Pancreas (tissue), 10 donors: ENCODE data around the gene B4GAT1. TPM values are rescaled to one million over a fixed set of nuclear protein-coding genes. Genes with fewer than 3 reads are reported as not detected.
A peak's percentile ranks its signal among the peaks of the same experiment; 100 is the strongest.

Experiments used
- ATAC-seq, 4 donors: fragments of 200-7000 bp; cut with Tn5 transposase; one replicate each; pipeline versions ENCODE4 v1.8.0 to v1.9.1; 2020; ENCODE audit warnings: mild to moderate bottlenecking in 4 of 4, moderate library complexity in 4 of 4
- DNase-seq, 6 donors: peaks; one replicate each; pipeline ENCODE4 v3.0.0-alpha.2; 2020
- FAIRE-seq: peaks from 2 replicates; lab custom pipeline; 2012; peaks lifted over from hg19 to GRCh38; lab: Jason Lieb, UNC
- H3K27ac ChIP-seq, 4 donors: fragments of 200-600 bp; sonication (generic); 1 replicate in 3 of 4; 2 replicates in 1 of 4; pipeline versions ENCODE4 v1.5.0 to v1.8.0; 2020
- H3K27me3 ChIP-seq, 4 donors: fragments of 200-600 bp; one replicate each; pipeline ENCODE4 v1.8.0; 2021
- H3K36me3 ChIP-seq, 3 donors: fragments of 200-600 bp; sonication (generic) in 1 of 3; one replicate each; pipeline versions ENCODE4 v1.5.0 to v1.8.0; 2020 to 2021
- H3K4me1 ChIP-seq, 3 donors: fragments of 200-600 bp; one replicate each; pipeline ENCODE4 v1.8.0; 2021
- H3K4me3 ChIP-seq, 4 donors: fragments of 200-600 bp; sonication (generic) in 2 of 4; one replicate each; pipeline versions ENCODE4 v1.5.0 to v1.8.0; 2020 to 2021
- H3K9me3 ChIP-seq, 4 donors: fragments of 200-600 bp; one replicate each; pipeline ENCODE4 v1.8.0; 2021
- CTCF ChIP-seq, 4 donors: fragments of 200-600 bp; sonication (generic) in 3 of 4; IDR thresholded peaks; one replicate each; pipeline versions ENCODE4 v1.5.0 to v1.8.0; 2021; ENCODE audit warnings: antibody characterized with exemption in 4 of 4
- WGBS, 2 donors: extraction: QIAGEN DNeasy Blood & Tissue Kit; methylation state at CpG; one replicate each; pipeline ENCODE4 v1.1.7; 2013; 5-methylcytosine and 5-hydroxymethylcytosine counted together
- intact Hi-C, 3 donors: fragments of 100-400 bp; cut with DNase I; formaldehyde crosslinking; loops; one replicate each; pipeline versions ENCODE4 v1.11.1 to v1.14.2; 2022
- polyA plus RNA-seq, 2 donors: library from polyadenylated mRNA; stranded (reverse); fragments of 200-250 nt; gene quantifications; one replicate each; pipeline ENCODE4 v1.2.3, GENCODE V29; 2013
- total RNA-seq, 6 donors: library from RNA; stranded (reverse); fragmentation: NEBNext Ultra II Directional in 4 of 6; extraction: Animal tissue kit (Norgen Biotek cat#: 25700) in 4 of 6; gene quantifications; one replicate each; pipeline versions ENCODE4 v1.2.1 to v1.2.4, GENCODE V29; 2021 to 2023
- donor health status: healthy with polysubstance abuse.
- donor health status: DM: no; HTN: no; CAD: no; lungs with moderate emphysema.
- donor health status: DM: no; HTN: no; CAD: no.
- donor health status: control.
- donor health status: control.
- donor health status: Bipolar disorder and iron deficiency.
- donor health status: DM: yes; HTN: yes; CAD: no.
- donor health status: DM: no; HTN: no; CAD: no.
- donor health status: DM: no; HTN: no; CAD: no.
- donor health status: DM: yes; HTN: yes; CAD: no.

B4GAT1 gene
- total and polyA plus RNA-seq, 8 donors = 9.2 to 21.8 (median 12.0) TPM

DNA sequence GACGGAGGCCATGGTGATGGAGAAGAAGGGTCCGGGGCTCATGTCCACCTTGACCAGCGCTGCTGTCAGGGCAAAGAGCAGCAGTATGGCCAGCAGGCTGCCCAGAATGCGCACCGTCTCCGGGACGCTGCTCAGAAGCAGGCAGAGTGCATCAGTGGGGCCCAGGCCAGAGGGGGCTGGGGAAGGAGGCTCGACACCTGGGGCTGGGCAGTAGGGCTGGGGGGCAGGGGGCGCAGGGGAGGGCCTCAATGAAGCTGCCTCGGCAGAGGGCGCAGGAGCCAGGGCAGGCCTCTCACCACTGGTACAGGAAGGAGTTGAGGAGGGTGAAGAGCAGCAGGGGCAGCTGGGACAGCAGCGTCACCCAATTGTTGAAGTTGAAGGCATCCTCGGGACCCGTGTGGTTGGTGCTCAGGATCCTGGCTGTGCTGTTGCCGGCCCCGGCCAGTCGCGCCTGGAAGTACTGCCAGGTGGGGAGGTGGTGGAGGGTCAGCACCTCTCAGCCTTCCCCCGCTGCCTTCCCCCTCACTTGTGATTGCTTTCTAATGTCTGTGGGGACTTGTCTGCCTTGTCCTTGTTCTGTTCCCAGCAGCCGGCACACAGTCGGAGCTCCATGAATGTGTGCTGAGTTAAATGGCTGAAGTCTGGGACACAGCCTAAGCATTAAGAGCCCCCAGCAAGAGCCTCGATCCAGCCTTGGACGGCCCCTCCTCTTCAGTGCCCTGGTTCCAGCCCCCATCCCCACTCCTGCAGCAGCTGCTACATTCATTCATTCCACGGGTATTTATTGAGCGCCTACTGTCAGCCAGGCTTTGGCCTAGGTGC, 21.9 kb upstream of the B4GAT1 start:
- Histone ChIP-seq H3K27ac (no peak overlapping the region), H3K4me1 (peaks cover 0 to 4% (median 0%) of the 10 kb centered on the region in 3 donors), H3K36me3 (no peaks in the 10 kb centered on the region), H3K9me3 (no peaks in the 10 kb centered on the region), H3K27me3 (no peaks in the 10 kb centered on the region), H3K4me3 (no peak overlapping the region)
- ATAC-seq (no peak), DNase-seq (peak in 1 of 6 donors; percentile 71), FAIRE-seq (no peak)
- 91% methylated on average over 20 to 25 of the region's 25 CpGs for WGBS, 2 donors
- intact Hi-C loops = no loop called here
- TF ChIP-seq CTCF (IDR thresholded peaks at IDR 0.05) = no peak

- DNase-seq = no peak
Measured at GRCh38 chr11:66368484-66368883, 21.1 kb upstream of the B4GAT1 start.

DNA sequence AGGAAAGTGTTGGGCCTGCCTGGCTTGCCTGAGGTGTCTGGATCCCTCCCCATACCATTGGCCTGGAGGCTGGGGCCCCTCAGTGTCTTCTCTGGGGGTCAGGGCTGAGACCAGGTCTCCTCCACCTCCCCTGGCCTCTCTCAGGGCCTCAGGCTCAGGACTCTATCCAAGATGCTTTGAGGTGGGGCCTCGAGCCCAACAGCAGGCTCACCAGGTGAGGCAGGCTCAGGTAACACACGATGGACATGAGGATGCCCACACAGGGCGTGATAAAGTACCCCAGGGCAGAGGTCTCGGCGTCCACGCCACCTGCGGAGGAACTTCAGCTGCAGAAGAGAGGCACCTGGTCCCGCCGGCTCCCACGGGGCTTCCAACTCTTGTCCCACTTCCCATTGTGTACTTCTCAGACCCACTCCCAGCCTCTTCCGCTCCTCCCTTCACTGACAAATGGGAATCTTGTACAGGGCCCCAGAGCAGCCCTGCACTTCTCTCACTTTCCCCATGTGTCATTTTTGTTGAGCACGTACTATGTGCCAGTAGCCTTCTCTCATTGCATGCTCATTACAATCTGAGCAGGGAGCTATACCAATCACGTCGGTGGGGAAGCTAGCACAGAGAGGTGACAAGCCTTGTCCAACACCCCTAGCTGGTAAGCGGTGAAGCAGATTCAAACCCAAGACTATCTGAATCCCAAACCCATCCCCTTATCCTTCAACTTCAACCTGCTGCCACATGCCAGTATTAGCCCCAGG, 20.3 kb upstream of the B4GAT1 start:
- no peak for TF ChIP-seq CTCF (IDR thresholded peaks at IDR 0.05)
- 90 to 94% methylated on average over 15 of the region's 15 CpGs for WGBS, 2 donors
- ATAC-seq (no peak), FAIRE-seq (no peak), DNase-seq (peak in 1 of 6 donors; percentile 8)
- intact Hi-C loops = no loop called here
- no peaks in the 10 kb centered on the region for H3K36me3 ChIP-seq
- no peak overlapping the region for H3K4me3 ChIP-seq
- H3K27ac ChIP-seq = no peak overlapping the region
- H3K4me1 ChIP-seq = peaks cover 0 to 1% (median 0%) of the 10 kb centered on the region in 3 donors
- no peaks in the 10 kb centered on the region for H3K9me3 ChIP-seq
- H3K27me3 ChIP-seq = no peaks in the 10 kb centered on the region

More at GRCh38 chr11:66368484-66368883, 21.1 kb upstream of the B4GAT1 start:
- Histone ChIP-seq H3K4me1 (peaks cover 0 to 4% (median 0%) of the 10 kb centered on the region in 3 donors), H3K36me3 (no peaks in the 10 kb centered on the region), H3K9me3 (no peaks in the 10 kb centered on the region), H3K27ac (no peak overlapping the region), H3K4me3 (no peak overlapping the region), H3K27me3 (no peaks in the 10 kb centered on the region)
- no peak for TF ChIP-seq CTCF (IDR thresholded peaks at IDR 0.05)
- ATAC-seq (no peak), FAIRE-seq (no peak)
- intact Hi-C loops = no loop called here
- 94 to 95% methylated on average over 6 of the region's 6 CpGs for WGBS, 2 donors

GRCh38 chr11:66366844-66367477, 19.5 kb upstream of the B4GAT1 start:
- intact Hi-C loops = no loop called here
- no peak for ATAC-seq
- TF ChIP-seq CTCF (IDR thresholded peaks at IDR 0.05) = no peak
- no peaks in the 10 kb centered on the region for H3K36me3 ChIP-seq
- no peak for FAIRE-seq
- 95 to 97% methylated on average over 8 of the region's 8 CpGs for WGBS, 2 donors
- H3K27me3 ChIP-seq = no peaks in the 10 kb centered on the region
- no peaks in the 10 kb centered on the region for H3K4me1 ChIP-seq
- no peaks in the 10 kb centered on the region for H3K9me3 ChIP-seq
- no peak for DNase-seq
- H3K4me3 ChIP-seq = no peak overlapping the region
- no peak overlapping the region for H3K27ac ChIP-seq
